Stimulated activated CD4-positive, alpha-beta T cell treated with anti-CD3 and anti-CD28 coated beads, Interleukin-1b, Interleukin-23, amount 100 ng/mL, for 4 hours (primary cell): ENCODE measurements around the gene QARS1.
A peak's percentile ranks its signal among the peaks of the same experiment; 100 is the strongest.

Experiments used
- DNase-seq, 2 donors: peaks; one replicate each; pipeline ENCODE4 v3.0.0-alpha.2; 2020; ENCODE audit warnings: low read depth in 2 of 2

Gene QARS1

GRCh38 chr3:49104427-49105291, at the start of gene QARS1:
Gene QARS1, minus strand, starts transcription at chr3:49104757. Its CDS starts 24 bp downstream, at chr3:49104733.
- peak; percentile 76 to 84 for DNase-seq

GRCh38 chr3:49153349-49153912, 48.9 kb upstream of the QARS1 start:
- DNase-seq = no peak

GRCh38 chr3:49151610-49152009, 47.1 kb upstream of the QARS1 start:
- DNase-seq = no peak

- no peak for DNase-seq
Measured at GRCh38 chr3:49148159-49148558, 43.6 kb upstream of the QARS1 start.

GRCh38 chr3:49140080-49140479, 35.5 kb upstream of the QARS1 start:
- DNase-seq = no peak

- no peak for DNase-seq
Measured at GRCh38 chr3:49135499-49135898, 30.9 kb upstream of the QARS1 start.

- DNase-seq = no peak
Measured at GRCh38 chr3:49134471-49135265, 30.1 kb upstream of the QARS1 start.

GRCh38 chr3:49133226-49133951, 28.8 kb upstream of the QARS1 start:
- DNase-seq = no peak

- no peak for DNase-seq
Measured at GRCh38 chr3:49132437-49133225, 28.1 kb upstream of the QARS1 start, which contains the start of gene LAMB2. Gene LAMB2, minus strand, starts transcription at chr3:49133050. Its CDS starts 183 bp downstream, at chr3:49132867.

- no peak for DNase-seq
Measured at GRCh38 chr3:49132073-49132436, 27.5 kb upstream of the QARS1 start.

GRCh38 chr3:49131576-49131975, 27.0 kb upstream of the QARS1 start:
- no peak for DNase-seq

GRCh38 chr3:49131040-49131439, 26.5 kb upstream of the QARS1 start:
- no peak for DNase-seq

GRCh38 chr3:49124991-49125670, 20.6 kb upstream of the QARS1 start:
- DNase-seq = no peak

- no peak for DNase-seq
Measured at GRCh38 chr3:49124203-49124602, 19.6 kb upstream of the QARS1 start.

GRCh38 chr3:49123687-49124086, 19.1 kb upstream of the QARS1 start:
- DNase-seq = no peak

- DNase-seq = no peak
Measured at GRCh38 chr3:49122886-49123545, 18.5 kb upstream of the QARS1 start.

- no peak for DNase-seq
Measured at GRCh38 chr3:49122451-49122850, 17.9 kb upstream of the QARS1 start.

- DNase-seq = no peak
Measured at GRCh38 chr3:49122022-49122421, 17.5 kb upstream of the QARS1 start.

- DNase-seq = no peak
Measured at GRCh38 chr3:49121132-49121736, 16.7 kb upstream of the QARS1 start.
